Endothelial cell of umbilical vein (primary cell): Measurements from ENCODE around the gene ADGRG3. TPM values are rescaled to one million over a fixed set of nuclear protein-coding genes. Genes with fewer than 3 reads are reported as not detected.

ENCODE experiments used
- BruUV-seq: library from RNA; stranded (reverse); fragments of 400-500 nt; replicated peaks from 2 replicates; lab custom pipeline; 2021; lab: Mats Ljungman, UMichigan
- CTCF ChIA-PET: fragments of 300-600, 350-600 bp; sonication (Branson Sonifier 250); formaldehyde crosslinking; loops from one replicate; lab custom pipeline; 2021; ENCODE audit warnings: antibody characterized with exemption, inconsistent platforms; lab: Charles Lee
- POLR2A ChIA-PET: fragments of 300-600, 350-600 bp; sonication (Branson Sonifier 250); formaldehyde crosslinking; loops from one replicate; lab custom pipeline; 2021; ENCODE audit warnings: antibody characterized with exemption, inconsistent platforms; lab: Charles Lee
- DNase-seq: peaks from one replicate; pipeline ENCODE4 v3.0.0-alpha.2; 2011; ENCODE audit warnings: low read depth, low spot score
- FAIRE-seq: peaks from 2 replicates; lab custom pipeline; 2011; peaks lifted over from hg19 to GRCh38; lab: Jason Lieb, UNC
- H2AFZ ChIP-seq: 2 replicates; pipeline ENCODE4 v1.6.0; 2012; ENCODE audit warnings: low read depth, low read length, control low read depth, inconsistent platforms
- H3K27ac ChIP-seq: 2 replicates; pipeline ENCODE4 v1.5.1; 2011; ENCODE audit warnings: low read depth, mild to moderate bottlenecking, control low read depth, low read length, moderate library complexity; ENCODE audit not compliant: insufficient read depth
- H3K27me3 ChIP-seq, 2 experiments: 2 replicates each; pipeline versions ENCODE4 v1.6.0 to v1.6.1; 2011; ENCODE audit warnings: low read length in 2 of 2, mixed read lengths in 1 of 2; ENCODE audit not compliant: control insufficient read depth in 2 of 2, insufficient read depth in 2 of 2
- H3K36me3 ChIP-seq, 2 experiments: 2 replicates in 1 of 2; 3 replicates in 1 of 2; pipeline ENCODE4 v1.5.1; 2011; ENCODE audit warnings: low read length in 2 of 2, mild to moderate bottlenecking in 1 of 2, moderate library complexity in 1 of 2; ENCODE audit not compliant: control insufficient read depth in 2 of 2, insufficient read depth in 2 of 2; ENCODE audit errors: extremely low read depth in 1 of 2
- H3K4me1 ChIP-seq: 3 replicates; pipeline ENCODE4 v1.5.1; 2011; ENCODE audit warnings: mild to moderate bottlenecking, low read length; ENCODE audit not compliant: control insufficient read depth, insufficient read depth; ENCODE audit errors: extremely low read depth
- H3K4me2 ChIP-seq: 2 replicates; pipeline ENCODE4 v1.6.1; 2011; ENCODE audit warnings: low read length, control low read depth, mixed read lengths; ENCODE audit not compliant: insufficient read depth
- H3K4me3 ChIP-seq, 3 experiments: fragments of 200-600 bp in 1 of 3; sonication (generic), shearing (Covaris generic) in 1 of 3; replicated peaks in 1 of 3; 2 replicates each; pipeline ENCODE4 v1.5.1; 2011 to 2016; ENCODE audit warnings: control low read depth in 3 of 3, low read length in 3 of 3, mild to moderate bottlenecking in 2 of 3, inconsistent platforms in 1 of 3, low read depth in 1 of 3, moderate library complexity in 1 of 3; ENCODE audit not compliant: insufficient read depth in 1 of 3
- H3K79me2 ChIP-seq: 2 replicates; pipeline ENCODE4 v1.6.0; 2012; ENCODE audit warnings: low read length, inconsistent platforms; ENCODE audit not compliant: control insufficient read depth, insufficient read depth
- H3K9ac ChIP-seq: replicated peaks from 2 replicates; pipeline ENCODE3; 2011; ENCODE audit warnings: low read length, control low read depth; ENCODE audit not compliant: insufficient read depth; ENCODE audit errors: extremely low read depth
- H3K9me1 ChIP-seq: replicated peaks from 3 replicates; pipeline ENCODE4 v1.6.0; 2011; ENCODE audit warnings: mild to moderate bottlenecking, low read length; ENCODE audit not compliant: control insufficient read depth, insufficient read depth; ENCODE audit errors: extremely low read depth
- H3K9me3 ChIP-seq: replicated peaks from 2 replicates; pipeline ENCODE4 v1.5.1; 2012; ENCODE audit warnings: low read length, inconsistent platforms; ENCODE audit not compliant: control insufficient read depth, insufficient read depth
- H4K20me1 ChIP-seq: replicated peaks from 2 replicates; pipeline ENCODE3; 2011; ENCODE audit warnings: mild to moderate bottlenecking, low read length; ENCODE audit not compliant: control insufficient read depth, insufficient read depth; ENCODE audit errors: extremely low read depth
- CTCF ChIP-seq, 2 donors: IDR thresholded peaks; 1 replicate in 1 of 2; 2 replicates in 1 of 2; pipeline ENCODE4 v1.5.1; 2011; ENCODE audit warnings: low read length in 2 of 2, mild to moderate bottlenecking in 2 of 2, moderate library complexity in 2 of 2, control low read depth in 1 of 2, inconsistent platforms in 1 of 2, low read depth in 1 of 2; ENCODE audit not compliant: insufficient read depth in 1 of 2; ENCODE audit errors: extremely low read depth in 1 of 2
- EZH2 ChIP-seq: IDR thresholded peaks from 2 replicates; pipeline ENCODE4 v1.6.1; 2012; ENCODE audit warnings: borderline replicate concordance, low read depth, mild to moderate bottlenecking, moderate library complexity, low read length, inconsistent platforms; ENCODE audit not compliant: severe bottlenecking
- GATA2 ChIP-seq: IDR thresholded peaks from 2 replicates; pipeline ENCODE4 v1.7.0; 2011; ENCODE audit warnings: low read depth, mild to moderate bottlenecking, moderate library complexity, mixed read lengths, low read length; ENCODE audit not compliant: insufficient read length, insufficient read depth
- JUN ChIP-seq: IDR thresholded peaks from 2 replicates; pipeline ENCODE4 v1.6.1; 2011; ENCODE audit warnings: borderline replicate concordance, low read depth; ENCODE audit not compliant: insufficient read length, insufficient read depth
- MYC ChIP-seq: IDR thresholded peaks from one replicate; pipeline ENCODE4 v1.6.1; 2011; ENCODE audit warnings: mild to moderate bottlenecking, low read depth, low read length
- POLR2A ChIP-seq: IDR thresholded peaks from 2 replicates; pipeline ENCODE4 v1.6.1; 2012; ENCODE audit warnings: low read depth, mild to moderate bottlenecking, control low read depth, low read length
- POLR2AphosphoS5 ChIP-seq: IDR thresholded peaks from 2 replicates; pipeline ENCODE4 v1.6.1; 2012; ENCODE audit warnings: low read depth, mild to moderate bottlenecking, control low read depth, low read length, moderate library complexity; ENCODE audit not compliant: insufficient read depth
- dilution Hi-C: fragments of 300-500 bp; cut with MboI; formaldehyde crosslinking; loops from one replicate; pipeline ENCODE4 v1.15.0; 2019; ENCODE audit warnings: low sequenced_read_pairs; ENCODE audit not compliant: extremely low pct_ligation_motif_present
- intact Hi-C: fragments of 100-400 bp; cut with micrococcal nuclease; formaldehyde crosslinking; loops from one replicate; pipeline ENCODE4 v1.10.0; 2022
- polyA plus RNA-seq, 4 experiments: library from polyadenylated mRNA; depleted of rRNA in 3 of 4; stranded (reverse) in 3 of 4; unstranded in 1 of 4; fragments of >200 nt; gene quantifications; 2 replicates each; pipeline versions ENCODE4 v1.2.1 to v1.2.3, GENCODE V29; 2011 to 2012; ENCODE audit warnings: missing spikeins in 1 of 4
- total RNA-seq: library from RNA; stranded (reverse); gene quantifications from 2 replicates; pipeline ENCODE4 v1.2.3, GENCODE V29; 2021

ADGRG3 gene
- total and polyA plus RNA-seq, 2 donors (not counting 3 experiments of a cell fraction or from before 2014, with no cell fraction given), result not detected

GRCh38 chr16:57728336-57729181 is 60.5 kb downstream of the ADGRG3 start:
- H3K9ac ChIP-seq, result no peak overlapping the region
- POLR2A ChIA-PET, result no interaction called here
- DNase-seq (no peak), FAIRE-seq (no peak)
- H3K4me1 ChIP-seq, result no peaks in the 10 kb centered on the region
- H3K79me2 ChIP-seq, result no peaks in the 10 kb centered on the region
- TF ChIP-seq CTCF (IDR thresholded peaks at IDR 0.05; ENCODE audit: extremely low read depth in 1 of 2, insufficient read depth in 1 of 2, low read depth in 1 of 2, low read length in 2 of 2) (no peak), POLR2AphosphoS5 (no peak), GATA2 (no peak), POLR2A (no peak), JUN (no peak), EZH2 (no peak), MYC (no peak)
- H4K20me1 ChIP-seq, result no peaks in the 10 kb centered on the region
- no peak overlapping the region for H3K4me2 ChIP-seq
- no TSS peak for BruUV-seq
- H3K9me3 ChIP-seq, result no peaks in the 10 kb centered on the region
- H3K9me1 ChIP-seq, result no peaks in the 10 kb centered on the region
- no peak overlapping the region for H3K27ac ChIP-seq
- CTCF ChIA-PET, result no interaction called here
- dilution Hi-C loops (no loop called here), intact Hi-C loops (no loop called here)
- H3K4me3 ChIP-seq, result no peak overlapping the region
- no peak overlapping the region for H2AFZ ChIP-seq
- no peaks in the 10 kb centered on the region for H3K27me3 ChIP-seq
- no peaks in the 10 kb centered on the region for H3K36me3 ChIP-seq
